K562 (cell line): ENCODE measurements around the gene SPOCK3. TPM values are rescaled to one million over a fixed set of nuclear protein-coding genes. Genes with fewer than 3 reads are reported as not detected.
"Not testable (repeated sequence)": the region's sequence is repeated elsewhere in the genome, so short reads cannot be mapped to it uniquely, and the experiment has no call there.

ENCODE experiments used
- ATAC-seq: fragments of 200-7000 bp; cut with Tn5 transposase; 3 replicates; pipeline ENCODE4 v1.9.1; 2020; ENCODE audit warnings: moderate library complexity
- BruUV-seq: library from RNA; stranded (reverse); fragments of 400-500 nt; replicated peaks from 2 replicates; lab custom pipeline; 2021; lab: Mats Ljungman, UMichigan
- CTCF ChIA-PET: fragments of 300-600 bp; formaldehyde crosslinking; extraction: SDS; loops from one replicate; lab custom pipeline; 2021; ENCODE audit warnings: low intra/inter-chr PET ratio; lab: Yijun Ruan, JAX
- POLR2A ChIA-PET: fragments of 300-600, 350-650 bp; sonication (Branson Sonifier 250); formaldehyde crosslinking; extraction: SDS; loops from one replicate; lab custom pipeline; 2021; ENCODE audit warnings: antibody characterized with exemption, inconsistent platforms; lab: Yijun Ruan, JAX
- DNase-seq, 4 experiments: peaks; one replicate each; pipeline versions ENCODE4 v3.0.0 to v3.0.0-alpha.2; 2011 to 2018; ENCODE audit warnings: low spot score in 3 of 4, mixed read lengths in 3 of 4; ENCODE audit errors: extremely low read depth in 1 of 4
- FAIRE-seq: peaks from 2 replicates; lab custom pipeline; 2011; peaks lifted over from hg19 to GRCh38; lab: Jason Lieb, UNC
- H2AFZ ChIP-seq: 2 replicates; pipeline ENCODE4 v1.6.0; 2011; ENCODE audit warnings: low read depth, low read length, control low read depth, inconsistent platforms
- H3K27ac ChIP-seq: fragments of 200-600 bp; 3 replicates; pipeline ENCODE4 v1.8.0; 2011; ENCODE audit warnings: low read depth, mild to moderate bottlenecking, control low read depth, inconsistent platforms, low read length, moderate library complexity, mixed read lengths; ENCODE audit errors: extremely low read depth
- H3K27me3 ChIP-seq, 2 experiments: fragments of 300-600 bp in 1 of 2; 2 replicates in 1 of 2; 3 replicates in 1 of 2; pipeline versions ENCODE4 v1.6.0 to v1.8.0; 2011; ENCODE audit warnings: inconsistent platforms in 2 of 2, low read length in 2 of 2, mild to moderate bottlenecking in 1 of 2, mixed read lengths in 1 of 2, moderate library complexity in 1 of 2; ENCODE audit not compliant: control insufficient read depth in 2 of 2, insufficient read depth in 2 of 2
- H3K36me3 ChIP-seq: fragments of 300-600 bp; 3 replicates; pipeline ENCODE4 v1.8.0; 2011; ENCODE audit warnings: mild to moderate bottlenecking, low read length, inconsistent platforms; ENCODE audit not compliant: control insufficient read depth, insufficient read depth
- H3K4me1 ChIP-seq, 2 experiments: fragments of 200-600 bp in 1 of 2; replicated peaks in 1 of 2; 2 replicates in 1 of 2; 3 replicates in 1 of 2; pipeline versions ENCODE4 v1.5.1 to v1.8.0; 2011; ENCODE audit warnings: inconsistent platforms in 2 of 2, low read length in 2 of 2, mild to moderate bottlenecking in 1 of 2, mixed read lengths in 1 of 2, moderate library complexity in 1 of 2; ENCODE audit not compliant: control insufficient read depth in 2 of 2, insufficient read depth in 2 of 2
- H3K4me2 ChIP-seq: 2 replicates; pipeline ENCODE4 v1.6.1; 2011; ENCODE audit warnings: low read length, control low read depth, inconsistent platforms, mixed read lengths; ENCODE audit not compliant: insufficient read depth
- H3K4me3 ChIP-seq: fragments of 200-600 bp; sonication (generic), shearing (Covaris generic); 2 replicates; pipeline ENCODE4 v1.5.1; 2016; ENCODE audit warnings: control low read depth, inconsistent platforms
- H3K79me2 ChIP-seq: fragments of 200-600 bp; 3 replicates; pipeline ENCODE4 v1.8.0; 2011; ENCODE audit warnings: low read length, inconsistent platforms; ENCODE audit not compliant: control insufficient read depth, insufficient read depth
- H3K9ac ChIP-seq, 2 experiments: 2 replicates each; pipeline versions ENCODE4 v1.6.0 to v1.6.1; 2011; ENCODE audit warnings: low read depth in 2 of 2, low read length in 2 of 2, control low read depth in 1 of 2, inconsistent platforms in 1 of 2, mild to moderate bottlenecking in 1 of 2, mixed read lengths in 1 of 2; ENCODE audit not compliant: insufficient read depth in 1 of 2
- H3K9me1 ChIP-seq: one replicate; pipeline ENCODE4 v1.6.0; 2011; ENCODE audit warnings: inconsistent platforms, mild to moderate bottlenecking, low read length, moderate library complexity; ENCODE audit not compliant: control insufficient read depth, insufficient read depth
- H3K9me3 ChIP-seq: replicated peaks from 2 replicates; pipeline ENCODE4 v1.5.1; 2011; ENCODE audit warnings: low read depth, low read length, inconsistent platforms; ENCODE audit not compliant: control insufficient read depth, insufficient read depth
- H4K20me1 ChIP-seq: replicated peaks from 2 replicates; pipeline ENCODE4 v1.6.1; 2011; ENCODE audit warnings: low read length, inconsistent platforms, mixed read lengths; ENCODE audit not compliant: control insufficient read depth, insufficient read depth
- E2F8 ChIP-seq: fragments of 450-650 bp; IDR thresholded peaks from 2 replicates; pipeline ENCODE4 v1.7.1; 2018; ENCODE audit warnings: mild to moderate bottlenecking, low read depth; ENCODE audit not compliant: partially characterized antibody
- IRF2 ChIP-seq: sonication (generic); formaldehyde crosslinking; IDR thresholded peaks from 2 replicates; pipeline ENCODE4 v1.8.1; 2022; ENCODE audit warnings: mild to moderate bottlenecking, missing genetic modification reagents
- NEUROD1 ChIP-seq: fragments of 150-350 bp; IDR thresholded peaks from 2 replicates; pipeline ENCODE4 v1.6.1; 2014; ENCODE audit warnings: borderline replicate concordance, low read length, low read depth; ENCODE audit not compliant: partially characterized antibody
- TCF15 ChIP-seq: fragments of 250-450 bp; sonication (Bioruptor Pico); IDR thresholded peaks from 2 replicates; pipeline ENCODE4 v1.8.0; 2022; ENCODE audit warnings: moderate library complexity, mild to moderate bottlenecking, inconsistent platforms
- XRCC5 ChIP-seq: fragments of 200-400 bp; formaldehyde crosslinking; IDR thresholded peaks from 2 replicates; pipeline ENCODE4 v1.6.1; 2017; ENCODE audit warnings: low read depth, mild to moderate bottlenecking, low read length
- ZNF41 ChIP-seq: fragments of 250-450 bp; sonication (Bioruptor Pico); conservative IDR thresholded peaks from 2 replicates; pipeline ENCODE4 v1.4.0; 2020; ENCODE audit warnings: mild to moderate bottlenecking
- ZNF830 ChIP-seq: fragments of 250-450 bp; sonication (Bioruptor Pico); IDR thresholded peaks from 2 replicates; pipeline ENCODE4 v1.5.0; 2021; ENCODE audit warnings: mild to moderate bottlenecking
- WGBS: fragments of 100-300 bp; shearing (Covaris generic); methylation state at CpG from one replicate; pipeline ENCODE4 v1.1.6; 2016; ENCODE audit warnings: low coverage, mixed read lengths; ENCODE audit not compliant: insufficient coverage; ENCODE audit errors: missing lambda C conversion rate; 5-methylcytosine and 5-hydroxymethylcytosine counted together
- in situ Hi-C: fragments of 300-500 bp; cut with MboI; formaldehyde crosslinking; loops from 4 replicates; pipeline ENCODE4 v1.15.0; 2018; ENCODE audit warnings: inconsistent platforms, mixed read lengths
- intact Hi-C: fragments of 100-400 bp; cut with micrococcal nuclease; formaldehyde crosslinking; loops from 2 replicates; pipeline ENCODE4 v1.14.2; 2022
- polyA plus RNA-seq, 8 experiments: library from polyadenylated mRNA; depleted of rRNA in 4 of 8; stranded (reverse) in 5 of 8; unstranded in 3 of 8; fragments of >200 nt; fragmentation: Nextera tagmentation in 2 of 8; fragmentation: Illumina TruSeq in 1 of 8; extraction: Ambion mirVana in 2 of 8; extraction: Trizol in 1 of 8; gene quantifications; 2 replicates each; pipeline versions ENCODE4 v1.2.1 to v1.2.3, GENCODE V29; 2011 to 2014; ENCODE audit warnings: inconsistent platforms in 1 of 8, missing spikeins in 1 of 8
- total RNA-seq, 7 experiments: library from RNA; depleted of rRNA in 6 of 7; stranded (reverse); fragments of >200 nt in 6 of 7; fragmentation: Illumina TruSeq in 2 of 7; extraction: Trizol in 2 of 7; gene quantifications; 2 replicates each; pipeline versions ENCODE4 v1.2.1 to v1.2.3, GENCODE V29; 2011 to 2021; ENCODE audit warnings: low replicate concordance in 1 of 7

Gene SPOCK3
- total and polyA plus RNA-seq, 9 of the 15 experiments (the other 6 are each of a cell fraction or from before 2014, with no cell fraction given): not detected

DNA sequence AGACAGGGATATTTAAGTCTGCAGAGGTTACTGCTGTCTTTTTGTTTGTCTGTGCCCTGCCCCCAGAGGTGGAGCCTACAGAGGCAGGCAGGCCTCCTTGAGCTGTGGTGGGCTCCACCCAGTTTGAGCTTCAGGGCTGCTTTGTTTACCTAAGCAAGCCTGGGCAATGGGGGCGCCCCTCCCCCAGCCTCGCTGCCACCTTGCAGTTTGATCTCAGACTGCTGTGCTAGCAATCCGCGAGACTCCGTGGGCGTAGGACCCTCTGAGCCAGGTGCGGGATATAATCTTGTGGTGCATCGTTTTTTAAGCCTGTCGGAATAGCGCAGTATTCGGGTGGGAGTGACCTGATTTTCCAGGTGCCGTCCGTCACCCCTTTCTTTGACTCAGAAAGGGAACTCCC, 47.3 kb upstream of the SPOCK3 start:
- H3K9me3 ChIP-seq, intact Hi-C loops: not testable (repeated sequence)
- WGBS: 5% methylated on average over 9 of the region's 13 CpGs

GRCh38 chr4:167274351-167274750, 40.1 kb upstream of the SPOCK3 start:
- Histone ChIP-seq H3K9me1 (no peaks in the 10 kb centered on the region), H3K79me2 (no peaks in the 10 kb centered on the region), H3K4me2 (no peak overlapping the region), H3K36me3 (no peaks in the 10 kb centered on the region), H3K9ac (no peak overlapping the region), H2AFZ (no peak overlapping the region), H3K4me3 (no peak overlapping the region), H3K27ac (no peak overlapping the region), H3K4me1 (no peaks in the 10 kb centered on the region), H3K27me3 (no peaks in the 10 kb centered on the region), H3K9me3 (no peaks in the 10 kb centered on the region), H4K20me1 (no peaks in the 10 kb centered on the region)
- intact Hi-C loops: no loop called here
- DNase-seq: no peak
- POLR2A ChIA-PET: no interaction called here
- ATAC-seq: no peak
- FAIRE-seq: no peak
- 0% methylated on average over 1 of the region's 1 CpG for WGBS
- no TSS peak for BruUV-seq
- in situ Hi-C loops: no loop called here
- CTCF ChIA-PET: no interaction called here
- TF ChIP-seq ZNF830: no peak
- no peak for TF ChIP-seq ZNF41 (CRISPR knock-in tag)
- no peak for TF ChIP-seq TCF15
- TF ChIP-seq E2F8: no peak
- TF ChIP-seq NEUROD1: no peak
- TF ChIP-seq IRF2 (CRISPR knock-in tag): no peak
- no peak for TF ChIP-seq XRCC5

More for the DNA sequence above, 47.3 kb upstream of the SPOCK3 start:
- POLR2A ChIA-PET, ATAC-seq, H3K79me2 ChIP-seq, H3K4me1 ChIP-seq, H3K27me3 ChIP-seq, CTCF ChIA-PET, H3K9me1 ChIP-seq, H4K20me1 ChIP-seq, H3K4me3 ChIP-seq, DNase-seq, in situ Hi-C loops, H3K27ac ChIP-seq, H3K4me2 ChIP-seq, H3K36me3 ChIP-seq, BruUV-seq, H3K9ac ChIP-seq, H2AFZ ChIP-seq, FAIRE-seq: not testable (repeated sequence)
